Putamen (tissue), 1 donor: ENCODE measurements around the gene GTF2I.
"Not testable (repeated sequence)": the region's sequence is repeated elsewhere in the genome, so short reads cannot be mapped to it uniquely, and the experiment has no call there.

Experiments used
- DNase-seq: peaks from one replicate; pipeline ENCODE4 v3.0.0-alpha.2; 2016; ENCODE audit warnings: low spot score

GTF2I gene

DNA sequence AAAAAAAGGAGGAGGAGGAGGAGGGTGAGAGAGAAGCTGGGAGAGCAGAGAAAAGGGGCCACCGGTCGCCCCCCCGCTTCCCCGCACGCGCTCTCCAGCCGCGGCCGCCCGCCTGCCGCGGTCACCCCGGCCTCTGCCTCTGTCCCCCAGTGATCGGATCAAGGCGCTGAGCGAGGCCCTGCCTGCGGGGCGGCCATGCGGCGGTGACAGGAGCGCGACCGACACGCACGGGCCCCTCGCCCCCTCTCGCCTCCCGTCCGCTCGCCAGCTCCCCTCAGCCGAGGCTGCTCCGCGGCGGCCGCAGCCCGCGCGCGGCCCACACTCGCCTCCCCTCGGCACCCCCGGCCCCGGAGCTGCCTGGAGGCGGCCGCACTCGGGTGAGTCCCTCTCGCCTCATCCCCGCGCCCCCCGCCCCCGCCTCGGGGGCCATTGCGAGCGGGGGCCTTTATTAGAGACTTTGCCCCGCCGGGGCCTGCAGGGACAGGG lies at the start of gene GTF2I:
Gene GTF2I (plus strand): TSS at position 27 of the 486 bp plus-strand sequence. CDS start 31,411 bp downstream, outside the sequence.
- no peak for DNase-seq

DNA sequence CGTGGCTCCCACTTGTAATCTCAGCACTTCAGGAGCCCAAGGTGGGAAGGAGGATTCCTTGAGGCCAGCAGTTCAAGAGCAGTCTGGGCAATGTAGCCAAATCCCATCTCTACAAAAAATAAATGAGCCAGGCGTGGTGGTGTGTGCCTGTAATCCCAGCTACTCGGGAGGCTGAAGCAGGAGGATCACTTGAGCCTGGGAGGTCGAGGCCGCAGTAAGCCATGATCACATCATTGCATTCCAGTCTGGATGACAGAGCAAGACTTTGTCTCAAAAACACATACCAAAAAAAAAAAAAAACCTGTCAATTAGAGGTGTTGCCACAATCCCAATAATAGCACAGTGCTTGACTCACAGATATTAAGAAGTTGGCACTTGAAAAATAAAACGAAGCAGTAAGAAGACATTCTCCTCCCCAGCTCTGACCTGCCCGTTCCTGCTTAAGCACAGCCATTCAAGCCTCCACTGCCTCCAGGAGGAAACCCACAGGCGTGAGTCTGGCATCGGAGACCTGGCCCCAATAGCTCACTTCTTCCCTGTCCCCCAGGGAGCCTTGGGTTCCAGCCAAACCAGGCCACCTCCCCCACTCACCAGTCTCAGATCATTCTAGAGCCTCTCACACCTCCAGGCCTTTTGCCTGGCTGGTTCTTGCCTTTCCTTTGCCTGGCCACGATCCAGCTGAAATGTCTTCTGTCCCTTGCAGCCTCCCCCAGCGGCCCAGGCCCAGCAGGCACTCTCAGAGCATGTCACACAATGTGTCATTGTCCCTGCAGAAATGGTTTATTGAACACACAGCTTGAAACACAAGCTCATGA lies 45.3 kb upstream of the GTF2I start:
- peak; percentile 23 for DNase-seq

DNA sequence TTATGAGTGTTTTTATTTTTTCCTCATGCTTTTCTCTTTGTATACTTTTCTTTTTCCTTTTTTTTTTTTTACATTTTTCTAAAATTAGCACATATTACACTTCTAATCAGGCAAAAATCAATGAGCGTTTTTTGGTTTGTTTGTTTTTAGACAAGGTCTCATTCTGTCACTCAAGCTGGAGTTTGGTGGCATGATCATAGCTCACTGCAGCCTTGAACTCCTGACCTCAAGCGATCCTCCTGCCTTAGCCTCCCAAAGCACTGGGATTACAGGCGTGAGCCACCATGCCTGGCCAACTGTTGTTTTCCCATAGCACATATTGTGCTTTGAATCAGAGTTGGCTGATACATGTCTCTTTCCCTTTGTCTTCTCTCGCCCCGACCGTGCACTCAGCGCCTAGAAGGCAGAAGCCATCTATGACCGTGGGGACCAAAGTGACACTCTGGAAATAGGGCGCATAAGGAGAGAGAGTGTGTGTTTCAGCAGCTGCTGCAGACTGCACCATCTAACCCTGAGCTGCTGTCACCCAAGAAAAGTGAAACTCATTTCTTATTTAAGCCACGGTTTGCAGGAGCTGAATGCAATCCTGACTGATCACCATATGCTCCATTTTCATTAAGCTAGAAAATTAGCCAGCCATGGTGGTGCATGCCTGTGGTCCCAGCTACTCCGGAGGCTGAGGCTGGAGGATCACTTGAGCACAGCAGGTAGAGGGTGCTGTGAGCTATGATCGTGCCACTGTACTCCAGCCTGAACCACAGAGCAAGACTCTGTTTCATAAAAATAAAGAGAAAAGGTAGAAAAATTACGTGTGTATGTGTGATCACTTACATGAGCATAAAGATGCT lies 41.4 kb upstream of the GTF2I start:
- no peak for DNase-seq

DNA sequence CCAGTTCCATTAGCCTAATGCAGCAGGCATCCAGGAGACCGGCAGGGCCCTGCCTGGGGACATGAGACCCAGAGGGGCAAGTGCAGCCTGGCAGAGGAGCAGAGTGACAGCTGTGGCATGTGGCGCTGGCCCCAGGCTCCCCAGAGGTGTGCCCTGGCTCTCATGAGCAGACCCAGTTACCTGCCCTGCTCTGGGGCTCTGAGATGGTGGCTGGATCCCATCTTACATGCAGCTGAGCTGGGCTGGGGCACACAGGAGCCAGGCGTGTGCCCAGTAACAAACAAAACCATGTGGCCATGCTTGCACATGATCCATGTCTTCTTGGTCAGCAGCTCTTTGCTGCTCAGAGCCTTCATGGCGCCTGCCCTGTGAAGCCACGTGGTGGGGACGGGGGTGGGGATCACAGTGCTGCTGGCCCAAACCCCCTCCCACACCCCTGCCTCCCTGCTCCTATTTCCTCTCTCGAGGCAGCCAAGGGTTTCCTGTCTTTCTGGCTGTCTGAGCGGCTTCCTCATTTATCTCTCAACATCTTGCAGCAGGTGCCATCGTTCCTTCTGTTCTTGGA lies 40.3 kb upstream of the GTF2I start:
- DNase-seq, result no peak

DNA sequence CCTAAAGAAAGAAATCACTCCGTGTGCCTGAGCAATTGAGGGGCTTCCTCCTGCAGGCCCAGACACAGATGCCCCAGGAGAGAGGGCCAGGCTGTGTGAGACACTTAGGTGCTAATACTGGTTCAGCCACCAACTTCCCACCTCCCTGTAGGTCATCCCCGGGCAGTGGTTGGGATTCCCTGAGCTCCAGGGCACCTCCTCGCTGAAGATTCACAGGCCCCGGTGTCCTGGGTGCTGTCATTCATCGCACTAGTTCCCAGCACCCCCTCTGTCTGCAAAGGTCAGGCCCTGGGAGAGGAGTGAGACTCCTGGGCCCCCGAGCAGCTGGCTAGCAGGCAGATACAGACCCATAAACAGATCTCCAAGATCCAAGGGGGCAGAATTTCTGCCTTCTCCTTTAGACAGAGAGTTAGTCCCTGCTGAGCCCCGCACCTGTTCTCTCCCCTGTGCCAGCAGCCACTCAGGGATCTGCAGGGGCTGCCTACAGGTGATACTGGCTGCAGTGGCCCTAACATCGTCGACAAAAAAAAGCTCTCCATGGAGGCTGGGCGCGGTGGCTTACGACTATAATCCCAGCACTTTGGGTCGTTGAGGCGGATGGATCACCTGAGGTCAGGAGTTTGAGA lies 38.2 kb upstream of the GTF2I start:
- DNase-seq, result no peak

DNA sequence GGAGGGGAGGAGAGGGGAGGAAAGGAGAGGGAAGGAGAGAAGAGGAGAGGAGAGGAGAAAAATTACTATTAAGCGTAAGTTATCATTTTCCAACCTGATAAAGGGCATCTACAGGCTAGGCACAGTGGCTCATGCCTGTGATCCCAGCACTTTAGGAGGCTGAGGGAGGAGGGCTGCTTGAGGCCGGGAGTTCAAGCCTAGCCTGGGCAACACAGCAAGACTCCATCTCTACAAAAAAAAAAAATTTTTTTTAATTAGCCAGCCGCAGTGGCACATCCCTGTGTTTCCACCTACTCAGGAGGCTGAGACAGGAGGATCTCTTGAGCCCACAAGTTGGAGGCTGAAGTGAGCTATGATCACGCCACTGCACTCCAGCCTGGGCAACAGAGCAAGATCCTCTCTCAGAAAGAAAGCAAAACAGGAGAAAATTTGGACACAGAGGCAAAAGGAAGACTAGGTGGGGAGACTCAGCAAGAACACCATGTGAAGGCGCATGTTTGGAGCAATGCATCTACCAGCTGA lies 35.2 kb upstream of the GTF2I start:
- DNase-seq, result no peak

DNA sequence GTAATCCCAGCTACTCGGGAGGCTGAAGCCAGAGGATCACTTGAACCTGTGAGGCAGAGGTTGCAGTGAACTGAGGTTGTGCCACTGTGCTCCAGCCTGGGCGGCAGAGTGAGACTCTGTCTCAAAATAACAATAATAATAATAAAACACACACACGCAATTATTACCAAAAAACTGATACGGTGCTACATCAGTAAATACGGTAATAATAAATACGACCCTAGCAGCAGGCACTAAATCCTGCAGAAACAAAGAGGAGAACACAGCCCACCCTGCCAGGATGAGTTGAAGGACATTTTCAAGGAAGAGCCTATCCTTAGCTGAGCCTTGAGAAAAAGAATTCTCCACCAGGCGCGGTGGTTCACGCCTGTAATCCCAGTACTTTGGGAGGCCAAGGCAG lies 34.4 kb upstream of the GTF2I start:
- no peak for DNase-seq

DNA sequence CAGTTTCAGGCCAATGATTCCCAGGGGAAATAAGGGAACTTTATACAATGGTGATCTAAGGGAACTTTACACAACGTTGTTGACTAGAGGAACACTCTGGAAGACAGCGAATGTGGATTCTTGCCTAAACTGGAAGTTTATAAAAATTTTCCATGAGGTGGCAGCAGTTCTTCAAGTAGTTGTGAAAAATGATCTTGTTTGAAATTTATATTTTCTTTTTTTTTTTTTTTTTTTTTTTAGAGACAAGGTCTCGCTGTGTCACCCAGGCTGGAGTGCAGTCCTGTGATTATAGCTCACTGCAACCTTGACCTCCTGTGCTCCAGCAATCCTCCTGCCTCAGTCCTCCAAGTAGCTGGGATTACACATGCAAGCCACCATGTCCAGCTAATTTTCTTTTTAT lies 32.1 kb upstream of the GTF2I start:
- DNase-seq, result peak; percentile 15

DNA sequence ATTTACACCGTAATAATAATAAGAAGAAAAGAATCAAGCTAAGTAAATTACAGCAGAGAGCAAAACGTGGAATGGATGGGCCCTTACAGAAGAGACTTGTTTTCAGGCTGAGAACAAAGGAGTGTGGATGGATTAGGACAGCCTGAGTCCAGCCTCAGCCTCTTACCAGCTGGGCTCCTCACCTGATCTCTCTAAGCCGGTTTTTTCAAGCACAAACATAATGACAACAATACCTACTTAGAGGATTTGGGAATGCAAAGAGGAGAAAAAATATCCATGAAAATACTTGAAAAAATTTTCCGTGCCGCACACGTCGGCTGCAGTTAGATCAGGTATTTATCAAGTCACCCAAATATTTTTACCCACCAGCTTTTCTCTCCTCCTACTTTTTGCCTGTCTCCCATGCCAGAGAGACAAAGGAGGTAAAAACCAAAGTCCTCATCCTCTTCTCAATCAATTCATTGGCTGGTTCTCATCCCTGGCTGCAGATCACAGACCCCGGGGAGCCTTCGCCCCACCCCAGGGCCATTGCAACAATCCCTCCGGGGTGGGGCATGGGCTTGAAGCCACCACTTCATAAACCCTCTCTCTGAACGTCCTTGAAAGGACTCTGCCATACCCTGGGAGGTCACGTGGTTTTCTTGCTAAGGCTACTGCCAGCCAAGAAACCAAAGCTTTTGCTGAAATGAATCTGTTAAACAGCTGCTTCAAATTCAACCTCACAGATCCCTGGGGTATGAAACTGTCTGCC lies 29.7 kb upstream of the GTF2I start:
- no peak for DNase-seq

DNA sequence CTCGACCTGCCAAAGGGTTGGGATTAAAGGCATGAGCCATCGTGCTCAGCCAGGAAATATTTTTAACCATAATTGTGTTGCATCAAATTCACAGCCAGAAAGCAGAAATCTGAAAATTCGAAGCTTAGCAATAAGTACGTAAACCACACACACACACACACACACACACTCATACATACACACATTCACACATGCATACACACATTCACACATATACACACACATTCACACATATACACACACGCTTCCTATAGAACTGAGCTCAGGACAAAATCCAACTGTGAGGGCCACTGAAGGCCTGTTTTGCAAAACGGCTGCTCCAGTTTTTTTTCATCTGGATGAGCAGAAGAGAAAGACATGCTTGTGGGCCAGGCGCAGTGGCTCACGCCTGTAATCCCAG lies 25.0 kb upstream of the GTF2I start:
- no peak for DNase-seq

DNA sequence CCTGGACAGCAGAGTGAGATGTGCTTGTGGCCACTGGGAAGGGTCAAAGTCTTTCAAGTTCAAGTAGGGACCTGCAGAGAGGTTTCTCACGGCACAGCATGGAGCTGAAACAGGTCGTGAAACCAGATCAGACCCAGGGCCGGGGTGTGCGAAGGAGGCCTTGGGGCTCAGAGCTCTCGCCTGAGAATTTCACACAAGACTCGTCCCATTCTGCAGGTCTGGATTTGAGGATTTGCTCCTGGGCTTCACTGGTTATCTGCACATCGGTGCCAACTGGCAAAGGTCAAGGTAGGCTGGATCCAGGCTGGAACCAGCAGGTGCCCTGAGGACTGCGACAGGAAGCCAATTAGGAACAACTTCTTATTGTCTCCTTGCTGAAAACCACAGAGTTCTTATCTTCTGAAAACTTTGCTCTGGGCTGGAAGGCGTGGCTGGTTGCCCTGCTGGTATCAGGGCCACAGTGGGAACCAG lies 24.0 kb upstream of the GTF2I start:
- no peak for DNase-seq

DNA sequence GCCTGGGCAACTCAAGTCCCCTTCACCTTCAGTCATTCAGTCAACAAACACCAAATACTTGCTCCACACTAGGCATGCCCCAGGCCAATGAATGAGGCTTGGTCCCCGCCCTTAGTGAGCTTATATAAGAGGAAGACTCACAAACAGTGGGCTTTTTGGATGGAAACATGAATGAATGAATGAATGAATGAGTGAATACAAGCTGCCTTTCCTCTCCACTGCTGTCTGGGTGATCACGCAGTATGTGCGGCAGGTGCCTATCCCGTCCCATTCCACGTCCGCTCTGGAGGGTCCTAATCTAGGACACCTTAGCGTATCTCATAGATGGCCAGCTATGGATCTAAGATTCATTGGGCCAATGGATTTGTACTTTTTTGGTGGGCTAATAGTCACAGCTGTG lies 19.8 kb upstream of the GTF2I start:
- DNase-seq, result no peak

DNA sequence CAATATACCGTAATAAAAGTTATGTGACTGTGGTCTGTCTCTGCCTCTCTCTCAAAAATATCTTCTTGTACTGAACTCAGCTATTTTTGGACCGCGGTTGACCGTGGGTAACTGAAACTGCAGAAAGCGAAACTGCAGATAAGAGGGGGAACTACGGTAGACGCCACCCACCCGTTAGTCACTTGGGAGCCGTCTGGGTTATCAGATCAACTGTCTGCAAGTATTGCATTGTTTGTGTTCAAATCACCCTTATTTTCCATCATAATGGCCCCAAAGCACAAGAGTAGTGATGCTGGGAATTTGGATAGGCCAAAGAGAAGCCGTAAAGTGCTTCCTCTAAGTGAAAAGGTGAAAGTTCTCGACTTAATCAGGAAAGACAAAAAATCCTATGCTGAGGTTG lies 7.5 kb upstream of the GTF2I start:
- DNase-seq, result not testable (repeated sequence)

DNA sequence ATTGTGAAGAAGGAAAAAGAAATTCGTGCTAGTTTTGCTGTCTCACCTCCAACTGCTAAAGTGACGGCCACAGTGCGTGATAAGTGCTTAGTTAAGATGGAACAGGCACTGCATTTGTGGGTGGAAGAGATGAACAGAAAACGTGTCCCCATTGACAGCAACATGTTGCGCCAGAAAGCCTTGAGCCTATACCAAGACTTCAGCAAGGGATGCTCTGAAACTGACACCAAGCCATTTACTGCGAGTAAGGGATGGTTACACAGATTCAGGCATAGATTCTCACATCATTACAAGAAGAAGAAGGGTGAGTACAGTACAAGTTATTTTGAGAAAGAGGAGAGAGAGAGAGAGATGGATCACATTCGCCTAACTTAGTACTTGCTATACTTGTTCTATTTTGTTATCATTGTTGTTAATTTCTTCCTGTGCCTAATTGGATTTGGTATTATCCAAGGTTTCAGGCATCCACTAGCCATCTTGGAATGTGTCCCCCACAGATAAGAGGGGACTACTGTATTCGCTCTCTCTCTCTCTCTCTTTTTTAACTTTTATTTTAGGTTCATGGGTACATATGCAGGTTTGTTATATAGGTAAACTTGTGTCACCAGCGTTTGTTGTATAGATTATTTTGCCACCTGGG lies 6.9 kb upstream of the GTF2I start:
- not testable (repeated sequence) for DNase-seq

DNA sequence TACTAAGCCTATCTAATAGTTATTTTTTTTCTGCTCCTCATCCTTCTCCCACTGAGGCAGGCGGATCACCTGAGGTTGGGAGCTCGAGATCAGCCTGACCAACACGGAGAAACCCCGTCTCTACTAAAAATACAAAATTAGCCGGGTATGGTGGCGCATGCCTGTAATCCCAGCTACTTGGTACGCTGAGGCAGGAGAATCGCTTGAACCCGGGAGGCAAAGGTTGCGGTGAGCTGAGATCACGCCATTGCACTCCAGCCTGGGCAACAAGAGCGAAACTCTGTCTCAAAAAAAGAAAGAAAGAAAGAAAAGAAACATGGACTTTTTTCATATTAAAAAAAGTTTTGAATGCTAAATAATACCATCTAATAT lies 6.4 kb upstream of the GTF2I start:
- not testable (repeated sequence) for DNase-seq

DNA sequence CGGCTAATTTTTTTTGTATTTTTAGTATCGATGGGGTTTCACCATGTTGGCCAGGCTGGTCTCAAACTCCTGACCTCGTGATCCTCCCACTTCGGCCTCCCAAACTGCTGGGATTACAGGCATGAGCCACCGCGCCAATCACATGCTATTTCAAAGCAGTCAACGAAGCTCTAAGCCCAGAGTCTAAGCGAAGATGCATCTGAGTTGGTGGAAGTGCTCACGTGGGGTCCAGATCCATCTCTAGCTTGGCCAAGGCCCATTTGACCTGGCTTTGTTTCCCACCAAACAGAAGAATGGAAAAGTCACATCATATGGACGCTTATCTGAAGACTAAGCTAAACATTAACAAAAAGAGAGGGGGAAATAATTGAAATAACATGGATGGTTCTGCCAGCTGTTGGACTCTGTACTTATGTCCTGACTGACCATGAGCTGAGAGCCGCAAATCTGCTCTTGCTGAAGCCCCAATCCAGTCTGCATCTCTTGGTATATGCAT lies 3.8 kb upstream of the GTF2I start:
- no peak for DNase-seq

DNA sequence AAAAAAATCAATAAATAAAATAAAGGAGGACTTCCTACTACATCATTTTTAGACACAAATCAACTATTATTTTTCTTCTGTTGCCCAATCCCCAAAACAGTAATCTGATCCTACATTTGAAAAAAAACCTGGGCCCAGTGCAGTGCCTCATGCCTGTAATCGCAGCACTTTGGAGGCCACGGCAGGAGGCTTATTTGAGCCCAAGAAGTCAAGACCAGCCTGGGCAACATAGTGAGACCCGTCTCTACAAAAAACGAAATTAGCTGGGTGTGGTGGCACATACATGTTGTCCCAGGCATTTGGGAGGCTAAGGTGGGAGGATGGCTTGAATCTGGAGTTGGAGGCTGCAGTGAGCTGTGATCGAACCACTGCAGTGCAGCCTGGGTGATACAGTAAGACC lies 2.7 kb upstream of the GTF2I start:
- DNase-seq, result no peak

DNA sequence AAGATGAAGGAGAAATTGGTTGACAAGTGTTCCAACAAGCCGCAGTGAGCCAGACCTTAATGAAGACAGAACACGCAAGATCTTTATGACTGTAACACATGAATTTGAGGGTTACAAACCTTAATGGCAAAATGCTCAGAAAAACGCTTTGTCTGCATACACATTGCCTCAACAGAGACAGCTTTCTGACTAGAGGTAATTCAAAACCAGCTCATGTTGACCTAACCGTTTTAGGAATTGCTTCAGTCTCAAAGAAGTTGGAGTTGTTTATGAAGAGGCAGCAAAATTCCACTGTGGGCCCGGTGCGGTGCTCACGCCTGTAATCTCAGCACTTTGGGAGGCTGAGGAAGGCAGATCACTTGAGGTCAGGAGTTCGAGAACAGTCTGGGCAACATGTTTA lies 2.2 kb upstream of the GTF2I start:
- DNase-seq, result no peak

DNA sequence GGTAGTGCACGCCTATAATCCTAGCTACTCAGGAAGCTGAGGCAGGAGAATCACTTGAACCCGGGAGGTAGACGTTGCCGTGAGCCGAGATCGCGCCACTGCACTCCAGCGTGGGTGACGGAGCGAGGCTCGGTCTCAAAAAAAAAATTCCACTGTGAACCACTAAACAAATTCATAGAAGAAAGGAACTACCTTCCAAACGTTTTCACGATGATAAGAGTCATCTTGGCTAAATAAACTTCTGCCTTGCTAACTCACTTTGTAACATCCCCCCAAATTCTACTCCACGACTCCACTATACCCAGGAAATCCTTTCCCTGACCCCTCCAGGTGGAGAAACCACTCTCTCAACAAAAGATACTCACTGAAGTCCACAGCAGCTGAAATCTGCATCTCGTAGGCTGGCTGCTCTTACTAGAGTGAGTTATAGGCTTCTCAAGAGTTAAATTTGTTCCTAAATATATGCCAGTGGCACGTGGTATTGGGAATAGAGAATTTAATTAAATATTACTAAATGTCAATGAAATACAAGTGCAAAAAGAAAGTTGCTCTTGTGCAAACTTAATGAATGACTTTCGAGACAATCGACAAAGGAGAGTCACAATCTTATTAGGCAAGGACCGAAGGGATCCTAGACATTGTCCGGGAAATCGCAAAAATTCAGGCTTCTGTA lies 1.6 kb upstream of the GTF2I start:
- DNase-seq, result no peak

DNA sequence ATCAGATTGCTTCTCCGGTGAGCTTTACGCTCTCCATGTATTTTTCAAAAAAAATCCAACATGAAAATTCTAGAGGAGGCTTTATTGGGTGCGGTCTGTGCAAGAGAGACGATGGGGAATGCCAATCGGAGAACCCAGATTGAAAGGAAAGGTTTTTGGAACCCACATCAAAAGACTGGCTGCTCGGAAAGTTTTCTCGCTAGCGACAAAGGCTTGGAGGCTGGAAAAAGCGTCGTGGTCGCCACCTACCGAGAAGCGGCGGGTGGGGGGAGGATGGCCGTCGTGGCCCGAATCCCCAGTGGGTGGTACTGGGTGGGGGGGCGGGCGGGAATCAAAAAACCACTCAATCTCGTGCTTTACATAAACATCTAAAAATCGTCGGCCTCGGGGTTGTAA lies 1.1 kb upstream of the GTF2I start:
- DNase-seq, result peak; percentile 64
